ENCODE results near the gene CACNB2.
"Not testable (repeated sequence)": the region's sequence is repeated elsewhere in the genome, so short reads cannot be mapped to it uniquely, and the experiment has no call there.

CACNB2 gene

GRCh38 chr10:18414061-18414460 lies 273.8 kb downstream of the CACNB2 start:
- DNase-seq: no peak

GRCh38 chr10:18417950-18418527 lies 277.8 kb downstream of the CACNB2 start:
- DNase-seq: no peak

- peak; percentile 65 for DNase-seq
Measured at GRCh38 chr10:18418541-18419215, 278.5 kb downstream of the CACNB2 start.

GRCh38 chr10:18419945-18420344 lies 279.7 kb downstream of the CACNB2 start:
- no peak for DNase-seq

GRCh38 chr10:18421726-18422293 lies 281.6 kb downstream of the CACNB2 start:
- DNase-seq: no peak

DNA sequence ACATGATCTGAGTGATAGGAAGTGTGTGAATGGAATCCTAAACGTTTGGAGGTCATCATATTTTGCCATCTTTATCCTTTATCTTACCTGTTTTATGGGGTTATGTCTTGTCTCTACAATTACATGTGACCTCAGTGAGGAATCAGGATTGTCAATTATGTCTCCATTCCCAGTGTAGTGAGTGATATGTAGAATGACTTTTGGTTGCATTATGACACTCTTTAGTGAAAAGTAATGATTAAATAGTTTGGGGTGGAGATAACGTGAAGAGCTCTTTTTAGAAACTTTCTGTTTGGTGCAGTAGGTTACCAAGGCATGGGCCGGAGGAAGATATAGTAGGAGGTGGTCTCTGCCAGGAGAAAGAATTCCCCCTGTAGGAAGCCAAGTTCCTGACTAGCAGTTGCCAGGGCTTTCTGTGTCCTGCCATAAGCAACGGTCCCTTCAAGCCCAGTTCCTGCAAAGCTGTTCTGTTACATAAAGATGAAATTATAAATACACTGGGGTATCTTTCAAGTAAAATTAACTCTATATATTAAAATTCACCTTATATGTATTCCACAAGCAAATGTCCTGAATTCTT lies 282.9 kb downstream of the CACNB2 start:
- DNase-seq: no peak

DNA sequence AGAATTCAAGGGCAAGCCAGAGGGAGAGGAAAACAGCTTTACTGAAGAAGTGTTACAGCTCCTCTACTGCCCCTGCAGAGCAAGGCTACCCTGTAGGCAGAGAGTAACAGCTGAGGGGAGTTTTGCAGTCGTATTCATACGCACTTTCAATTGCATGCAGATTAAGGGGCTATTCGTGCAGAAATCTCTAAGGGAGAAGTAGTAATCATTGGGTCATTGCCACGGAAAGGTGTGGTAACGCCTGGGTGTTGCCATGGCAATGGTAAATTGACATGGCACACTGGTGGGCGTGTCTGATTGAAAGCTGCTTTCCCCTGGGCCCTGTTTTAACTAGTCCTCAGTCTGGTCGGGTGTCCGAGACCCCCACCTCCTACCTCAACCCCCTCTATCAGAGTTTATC lies 284.0 kb downstream of the CACNB2 start:
- DNase-seq: no peak

DNA sequence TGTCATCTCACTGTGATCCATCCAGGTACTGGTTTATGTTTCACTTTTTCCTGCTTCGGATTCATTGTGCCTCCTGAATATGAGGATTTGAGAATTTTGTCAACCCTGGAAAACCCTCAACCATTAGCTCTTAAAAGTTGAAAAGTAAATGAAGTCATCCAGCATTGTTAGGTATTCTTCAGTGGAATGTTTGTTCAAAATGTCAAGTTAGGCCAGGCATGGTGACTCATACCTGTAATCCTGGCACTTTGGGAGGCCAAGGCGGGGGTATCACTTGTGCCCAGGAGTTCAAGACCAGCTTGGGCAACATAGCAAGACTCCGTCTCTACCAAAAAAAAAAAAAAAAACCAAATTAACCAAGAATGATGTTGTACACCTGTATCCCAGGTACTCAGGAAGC lies 289.1 kb downstream of the CACNB2 start:
- DNase-seq: no peak

GRCh38 chr10:18436902-18437301 lies 296.7 kb downstream of the CACNB2 start:
- no peak for DNase-seq

DNA sequence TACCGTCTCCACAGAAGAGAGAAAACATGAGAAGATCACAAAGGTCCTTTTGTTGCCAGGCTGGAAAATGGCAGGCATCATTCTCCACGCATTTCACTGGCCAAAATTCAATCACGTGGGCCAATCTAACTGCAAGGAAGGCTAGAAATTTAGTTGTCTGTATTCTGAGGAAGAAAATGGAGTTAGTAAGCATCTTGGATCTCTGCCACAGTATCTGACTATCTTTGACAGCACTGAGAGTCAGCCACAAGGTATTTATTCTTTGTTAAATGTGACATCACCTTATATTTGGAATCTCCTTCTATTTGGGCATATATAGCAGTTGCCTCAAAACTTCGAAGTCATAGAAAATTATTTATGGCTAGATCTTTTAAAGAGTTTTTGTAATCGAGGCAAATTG lies 297.3 kb downstream of the CACNB2 start:
- DNase-seq: no peak

DNA sequence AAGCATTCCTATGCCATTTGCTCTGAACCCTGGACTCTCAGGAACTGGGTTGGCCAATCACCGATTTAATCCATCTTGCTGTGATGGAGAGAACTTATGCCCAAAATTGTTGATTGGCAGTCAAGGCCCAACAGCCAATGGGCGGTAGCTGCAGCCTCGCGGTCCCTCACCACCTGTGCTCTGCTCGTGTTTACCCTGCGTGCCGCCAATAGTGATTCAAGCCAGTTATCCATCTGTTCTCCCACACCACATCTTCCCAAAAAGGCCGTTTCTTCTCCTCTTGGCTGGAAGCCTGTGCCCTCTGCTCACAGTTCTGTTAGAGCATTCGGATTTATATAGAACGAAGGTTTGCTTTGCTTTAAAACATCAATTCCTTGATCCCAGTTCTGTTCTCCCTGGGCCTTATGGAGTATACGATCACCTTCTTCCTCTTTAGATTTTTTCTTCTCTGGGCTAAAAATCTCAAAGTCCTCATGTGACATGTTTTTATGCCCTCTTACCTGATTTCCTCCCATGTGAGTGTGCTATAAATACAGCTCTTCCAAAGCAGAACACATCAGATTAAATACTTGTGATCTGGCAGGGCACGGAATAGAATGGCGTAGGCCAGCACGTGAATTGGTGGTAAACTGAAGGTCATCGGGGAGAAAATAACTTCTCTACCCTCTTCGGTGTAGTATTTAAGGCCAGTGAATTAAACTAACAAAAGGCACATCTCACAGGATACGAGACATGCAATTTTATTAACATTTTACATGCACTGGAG lies 298.3 kb downstream of the CACNB2 start:
- no peak for DNase-seq

- no peak for DNase-seq
Measured at GRCh38 chr10:18439601-18440000, 299.4 kb downstream of the CACNB2 start.

- DNase-seq: not testable (repeated sequence)
Measured at GRCh38 chr10:18445635-18446034, 305.4 kb downstream of the CACNB2 start.

- no peak for DNase-seq
Measured at GRCh38 chr10:18446205-18446604, 306.0 kb downstream of the CACNB2 start.

- peak; percentile 59 for DNase-seq
Measured at GRCh38 chr10:18449611-18450026, 309.4 kb downstream of the CACNB2 start.

GRCh38 chr10:18450298-18450697 lies 310.1 kb downstream of the CACNB2 start:
- no peak for DNase-seq

DNA sequence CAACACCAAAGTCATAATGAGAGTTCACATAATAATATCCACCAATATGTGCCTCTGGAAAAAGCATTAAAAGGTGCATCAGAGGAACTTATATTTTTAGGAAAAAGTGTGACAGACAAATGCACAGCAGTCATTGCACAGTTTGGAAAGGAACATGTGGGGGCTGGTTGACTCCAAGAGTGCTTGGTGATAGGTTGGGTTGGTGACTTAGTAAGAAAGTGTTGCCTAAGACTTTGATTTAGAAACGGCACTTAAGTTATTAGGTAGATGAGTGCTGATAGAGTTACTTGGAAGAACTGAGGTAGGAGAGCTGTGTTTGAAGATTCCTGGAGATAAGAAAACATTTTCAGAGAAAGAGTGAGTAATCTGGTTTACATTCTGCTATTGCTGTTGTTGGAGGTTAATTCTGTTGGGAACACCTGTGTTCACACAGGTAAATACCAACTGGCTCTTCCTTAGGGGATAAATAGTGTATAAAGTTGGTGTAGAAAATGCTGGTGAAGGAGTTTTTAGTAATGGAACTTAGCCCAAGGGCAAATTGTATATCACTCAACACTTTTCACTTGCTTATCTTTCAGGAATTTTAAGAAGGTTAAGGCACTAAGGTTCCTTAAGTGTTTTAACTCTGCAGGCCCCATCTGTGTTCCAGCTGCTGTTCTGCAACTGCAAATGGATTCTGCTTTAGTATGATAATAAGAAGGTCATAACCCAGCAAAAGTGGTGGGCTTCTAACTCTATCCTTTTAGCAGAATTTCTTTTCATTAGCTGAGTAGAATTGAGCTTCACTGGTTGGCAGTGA lies 315.1 kb downstream of the CACNB2 start:
- no peak for DNase-seq

DNA sequence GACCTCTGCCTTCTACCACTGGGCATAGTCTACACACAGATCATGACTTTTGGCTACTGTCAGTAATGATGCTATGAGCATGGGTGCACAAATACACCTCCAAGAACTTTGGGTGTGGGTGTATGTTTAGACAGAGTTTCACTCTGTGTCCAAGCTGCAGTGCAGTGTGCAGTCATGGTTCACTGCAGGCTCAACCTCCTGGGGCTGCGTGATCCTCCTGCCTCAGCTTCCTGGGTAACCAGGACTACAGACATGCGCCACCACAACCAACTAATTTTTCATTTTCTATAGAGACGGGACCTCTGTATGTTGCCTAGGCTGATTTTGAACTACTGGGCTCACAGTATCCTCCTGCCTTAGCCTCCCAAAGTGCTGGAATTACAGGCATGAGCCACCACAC lies 316.8 kb downstream of the CACNB2 start:
- no peak for DNase-seq

GRCh38 chr10:18460032-18460431 lies 319.8 kb downstream of the CACNB2 start:
- DNase-seq: no peak

DNA sequence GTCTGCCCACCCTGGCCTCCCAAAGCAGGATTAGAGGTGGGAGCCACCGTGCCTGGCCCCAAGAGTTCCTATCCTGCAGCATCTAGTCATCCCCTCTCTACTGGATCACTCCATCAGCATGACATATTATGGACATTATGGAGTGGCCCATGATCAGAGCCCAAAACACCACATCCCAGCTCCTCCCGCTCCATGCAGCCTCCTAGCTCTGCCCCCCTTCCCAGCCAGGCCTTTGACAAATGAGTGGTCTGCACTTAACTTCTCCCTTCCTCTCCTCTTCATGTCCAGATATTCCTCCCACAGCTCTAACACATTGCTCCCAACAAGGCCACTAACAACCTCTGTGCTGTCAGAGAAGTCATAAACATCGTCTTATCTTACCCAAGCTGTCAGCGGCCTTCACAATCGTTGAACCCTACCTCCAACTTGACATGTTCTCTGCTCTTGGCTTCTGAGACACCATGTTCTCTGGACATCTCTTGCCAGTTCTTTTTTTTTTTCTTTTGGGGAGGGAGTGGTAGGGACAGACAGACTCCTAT lies 323.5 kb downstream of the CACNB2 start:
- no peak for DNase-seq

DNA sequence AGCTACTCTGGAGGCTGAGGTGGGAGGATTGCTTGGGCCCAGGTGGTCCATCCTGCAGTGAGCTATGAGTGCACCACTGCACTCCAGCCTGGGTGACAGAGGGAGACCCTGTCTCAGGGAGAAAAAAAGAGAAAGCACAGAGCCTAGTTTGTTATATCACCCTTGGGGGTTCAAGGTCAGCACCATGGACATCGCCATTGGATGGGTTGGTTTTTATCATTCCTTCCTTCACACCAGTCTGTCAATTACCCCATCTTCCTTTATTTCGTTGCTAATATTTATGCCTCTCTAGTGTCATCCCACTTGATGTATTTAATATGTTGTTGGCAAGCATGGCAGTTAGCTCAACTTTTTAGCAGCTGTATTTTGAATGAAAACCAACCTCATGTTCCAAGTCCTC lies 328.9 kb downstream of the CACNB2 start:
- DNase-seq: no peak

DNA sequence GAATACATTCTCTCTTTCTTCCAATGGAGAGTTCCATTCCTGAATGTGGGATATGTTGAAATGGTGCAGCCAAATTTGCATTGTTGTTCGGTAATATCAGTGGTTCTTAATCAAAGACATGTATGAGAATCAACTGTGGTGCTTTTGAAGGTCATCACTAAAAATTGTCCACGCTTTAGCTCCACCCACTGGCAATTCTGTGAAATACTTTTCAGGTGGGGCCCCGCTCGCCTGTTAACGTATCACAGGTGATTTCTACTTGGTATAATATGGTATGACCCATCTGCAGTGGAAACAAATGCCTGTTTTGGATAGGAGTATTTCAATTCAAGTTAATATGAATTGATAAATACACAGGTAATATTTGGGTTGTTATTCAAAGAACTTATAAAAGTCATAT lies 332.8 kb downstream of the CACNB2 start:
- DNase-seq: no peak
